Keratinocyte (primary cell): ENCODE results near the gene HDAC7.
A peak's percentile ranks its signal among the peaks of the same experiment; 100 is the strongest.

ENCODE experiments used
- EZH2 ChIP-seq: IDR thresholded peaks from one replicate; pipeline ENCODE4 v1.6.1; 2012; ENCODE audit warnings: inconsistent platforms, mild to moderate bottlenecking, low read length, moderate library complexity
- TF ChIP-seq, protein P1 (sequence below), 3 experiments: IDR thresholded peaks in 1 of 3; conservative IDR thresholded peaks in 1 of 3; optimal IDR thresholded peaks in 1 of 3; 2 replicates in 2 of 3; 3 replicates in 1 of 3; pipeline versions ENCODE3 to v1.5.1; 2011; ENCODE audit warnings: low read length in 3 of 3, mild to moderate bottlenecking in 3 of 3, moderate library complexity in 2 of 3, control low read depth in 1 of 3, inconsistent platforms in 1 of 3; ENCODE audit not compliant: insufficient read depth in 2 of 3; ENCODE audit errors: extremely low read depth in 1 of 3

DNA sequence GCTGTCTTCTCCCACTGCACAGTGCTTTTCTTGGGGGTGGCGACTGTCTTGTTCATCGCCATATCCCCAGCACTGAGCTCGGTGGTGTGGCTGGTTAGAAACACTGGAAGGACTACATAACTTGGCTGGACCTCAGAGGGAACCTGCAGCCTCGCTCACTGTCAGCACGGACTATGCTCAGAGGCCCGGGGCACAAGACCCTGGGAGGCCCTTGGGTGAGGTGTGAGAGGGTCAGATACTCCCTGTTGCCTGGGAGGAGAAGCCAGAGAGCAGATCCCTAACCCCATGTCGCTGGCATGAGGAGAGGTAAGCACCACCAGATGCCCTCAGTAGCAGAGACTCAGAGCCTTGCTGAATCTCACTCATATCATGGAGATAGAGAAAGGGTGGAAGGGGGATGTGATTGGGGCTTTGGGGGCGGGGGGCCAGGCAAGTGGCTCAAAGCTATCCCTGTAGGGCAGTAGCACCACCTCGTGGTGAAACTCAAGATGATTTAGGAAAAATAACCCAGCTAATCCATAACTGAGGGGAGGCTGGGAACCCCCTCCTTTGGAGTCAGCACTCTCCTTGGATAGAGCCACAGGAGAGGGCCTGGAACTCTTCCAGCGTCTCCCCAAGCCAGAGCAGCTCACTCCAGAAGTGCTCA is 18.7 kb upstream of the HDAC7 start:
- TF ChIP-seq, protein P1, sequence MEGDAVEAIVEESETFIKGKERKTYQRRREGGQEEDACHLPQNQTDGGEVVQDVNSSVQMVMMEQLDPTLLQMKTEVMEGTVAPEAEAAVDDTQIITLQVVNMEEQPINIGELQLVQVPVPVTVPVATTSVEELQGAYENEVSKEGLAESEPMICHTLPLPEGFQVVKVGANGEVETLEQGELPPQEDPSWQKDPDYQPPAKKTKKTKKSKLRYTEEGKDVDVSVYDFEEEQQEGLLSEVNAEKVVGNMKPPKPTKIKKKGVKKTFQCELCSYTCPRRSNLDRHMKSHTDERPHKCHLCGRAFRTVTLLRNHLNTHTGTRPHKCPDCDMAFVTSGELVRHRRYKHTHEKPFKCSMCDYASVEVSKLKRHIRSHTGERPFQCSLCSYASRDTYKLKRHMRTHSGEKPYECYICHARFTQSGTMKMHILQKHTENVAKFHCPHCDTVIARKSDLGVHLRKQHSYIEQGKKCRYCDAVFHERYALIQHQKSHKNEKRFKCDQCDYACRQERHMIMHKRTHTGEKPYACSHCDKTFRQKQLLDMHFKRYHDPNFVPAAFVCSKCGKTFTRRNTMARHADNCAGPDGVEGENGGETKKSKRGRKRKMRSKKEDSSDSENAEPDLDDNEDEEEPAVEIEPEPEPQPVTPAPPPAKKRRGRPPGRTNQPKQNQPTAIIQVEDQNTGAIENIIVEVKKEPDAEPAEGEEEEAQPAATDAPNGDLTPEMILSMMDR (optimal IDR thresholded peaks at IDR 0.05 in 1 of 3, IDR thresholded peaks at IDR 0.05 in 1 of 3, conservative IDR thresholded peaks at IDR 0.05 in 1 of 3; ENCODE audit: extremely low read depth in 1 of 3, insufficient read depth in 2 of 3, low read length in 3 of 3) = peak; percentile 39 to 66 (median 54)
- no peak for TF ChIP-seq EZH2
